GM23338 (cell line): ENCODE results near the gene IQGAP2. TPM values are rescaled to one million over a fixed set of nuclear protein-coding genes. Genes with fewer than 3 reads are reported as not detected.

ENCODE experiments used
- ATAC-seq: fragments of 200-7000 bp; cut with Tn5 transposase; 3 replicates; pipeline ENCODE4 v1.9.1; 2020
- DNase-seq: peaks from one replicate; pipeline ENCODE4 v3.0.0-alpha.2; 2015; ENCODE audit warnings: low spot score
- H2AFZ ChIP-seq: fragments of 200-600 bp; sonication (generic); 2 replicates; pipeline ENCODE4 v1.8.0; 2016; ENCODE audit warnings: antibody characterized with exemption, mild to moderate bottlenecking, moderate library complexity
- H3F3A ChIP-seq: fragments of 200-600 bp; sonication (generic); replicated peaks from 2 replicates; pipeline ENCODE4 v1.8.0; 2017; ENCODE audit warnings: antibody characterized with exemption, mixed run types, low read depth
- H3K27ac ChIP-seq: fragments of 200-600 bp; sonication (generic); 2 replicates; pipeline ENCODE4 v1.6.1; 2016; ENCODE audit warnings: low read depth
- H3K27me3 ChIP-seq: fragments of 200-600 bp; sonication (generic); 2 replicates; pipeline ENCODE4 v1.8.0; 2016; ENCODE audit warnings: mild to moderate bottlenecking, mixed run types, moderate library complexity; ENCODE audit not compliant: insufficient read depth
- H3K36me3 ChIP-seq: fragments of 200-600 bp; sonication (generic); 2 replicates; pipeline ENCODE4 v1.8.0; 2016; ENCODE audit warnings: mild to moderate bottlenecking; ENCODE audit not compliant: insufficient read depth
- H3K4me1 ChIP-seq: fragments of 200-600 bp; sonication (generic); 2 replicates; pipeline ENCODE4 v1.8.0; 2016; ENCODE audit warnings: mild to moderate bottlenecking, moderate library complexity; ENCODE audit not compliant: insufficient read depth
- H3K4me2 ChIP-seq: fragments of 200-600 bp; sonication (generic); 2 replicates; pipeline ENCODE4 v1.7.1; 2017; ENCODE audit warnings: mixed run types
- H3K4me3 ChIP-seq: fragments of 200-600 bp; sonication (generic); 2 replicates; pipeline ENCODE4 v1.6.1; 2016; ENCODE audit warnings: mixed run types
- H3K79me2 ChIP-seq: fragments of 200-600 bp; sonication (generic); replicated peaks from 2 replicates; pipeline ENCODE4 v1.8.0; 2017; ENCODE audit warnings: mild to moderate bottlenecking; ENCODE audit not compliant: insufficient read depth
- H3K9me2 ChIP-seq: fragments of 200-600 bp; sonication (generic); 2 replicates; pipeline ENCODE4 v1.8.0; 2017; ENCODE audit not compliant: insufficient read depth
- H4K20me1 ChIP-seq: fragments of 200-600 bp; sonication (generic); replicated peaks from 2 replicates; pipeline ENCODE4 v1.8.0; 2017; ENCODE audit warnings: mild to moderate bottlenecking; ENCODE audit not compliant: insufficient read depth
- H3K27ac Mint-ChIP-seq: 2 replicates; pipeline ENCODE4 v1.8.0; 2020; ENCODE audit warnings: inconsistent platforms, mild to moderate bottlenecking, moderate library complexity, mixed read lengths
- H3K27me3 Mint-ChIP-seq: 3 replicates; pipeline ENCODE4 v1.8.0; 2022; ENCODE audit warnings: low read depth, mild to moderate bottlenecking, moderate library complexity, mixed read lengths, inconsistent platforms; ENCODE audit not compliant: insufficient read depth, poor library complexity
- H3K36me3 Mint-ChIP-seq: 3 replicates; pipeline ENCODE4 v1.8.0; 2021; ENCODE audit warnings: low read depth, mild to moderate bottlenecking, inconsistent platforms, moderate library complexity, mixed read lengths
- H3K4me1 Mint-ChIP-seq: 3 replicates; pipeline ENCODE4 v1.8.0; 2020; ENCODE audit warnings: mild to moderate bottlenecking, inconsistent platforms, mixed read lengths
- H3K4me3 Mint-ChIP-seq: 3 replicates; pipeline ENCODE4 v1.8.0; 2021; ENCODE audit warnings: moderate library complexity, mild to moderate bottlenecking, inconsistent platforms, mixed read lengths
- H3K9me3 Mint-ChIP-seq: 3 replicates; pipeline ENCODE4 v1.8.0; 2020; ENCODE audit warnings: moderate library complexity, mild to moderate bottlenecking, inconsistent platforms, mixed read lengths
- CREB1 ChIP-seq: fragments of 250-450 bp; sonication (Bioruptor Pico); IDR thresholded peaks from 2 replicates; pipeline ENCODE4 v1.5.0; 2020; ENCODE audit warnings: low read depth, mild to moderate bottlenecking, moderate library complexity
- EZH2 ChIP-seq: fragments of 200-600 bp; sonication (generic); IDR thresholded peaks from one replicate; pipeline ENCODE4 v1.8.0; 2017; ENCODE audit warnings: antibody characterized with exemption, mild to moderate bottlenecking, low read depth; ENCODE audit not compliant: unreplicated experiment
- EZH2phosphoT487 ChIP-seq: fragments of 200-600 bp; sonication (generic); IDR thresholded peaks from one replicate; pipeline ENCODE4 v1.8.1; 2018; ENCODE audit warnings: antibody characterized with exemption; ENCODE audit not compliant: unreplicated experiment
- JUNB ChIP-seq: IDR thresholded peaks from one replicate; pipeline ENCODE4 v1.6.1; 2016; ENCODE audit warnings: antibody characterized with exemption; ENCODE audit not compliant: unreplicated experiment
- NANOG ChIP-seq: IDR thresholded peaks from 2 replicates; pipeline ENCODE4 v1.6.1; 2016; ENCODE audit warnings: antibody characterized with exemption, borderline replicate concordance
- POLR2AphosphoS5 ChIP-seq: IDR thresholded peaks from 2 replicates; pipeline ENCODE4 v1.6.1; 2016; ENCODE audit warnings: antibody characterized with exemption, low read depth
- STAT1 ChIP-seq: IDR thresholded peaks from one replicate; pipeline ENCODE4 v1.6.1; 2016; ENCODE audit warnings: antibody characterized with exemption; ENCODE audit not compliant: unreplicated experiment
- ZNF114 ChIP-seq: fragments of 250-450 bp; sonication (Bioruptor Pico); IDR thresholded peaks from 2 replicates; pipeline ENCODE4 v1.5.0; 2020; ENCODE audit warnings: mild to moderate bottlenecking, moderate library complexity
- ZNF331 ChIP-seq: fragments of 250-450 bp; sonication (Bioruptor Pico); IDR thresholded peaks from 2 replicates; pipeline ENCODE4 v1.5.0; 2020; ENCODE audit warnings: low read depth, mild to moderate bottlenecking, moderate library complexity
- polyA plus RNA-seq: library from polyadenylated mRNA; unstranded; fragments of >200 nt; fragmentation: Nextera tagmentation; extraction: Ambion mirVana; gene quantifications from 2 replicates; pipeline ENCODE4 v1.2.1, GENCODE V29; 2016
- total RNA-seq: library from RNA; depleted of rRNA; stranded (reverse); fragments of >200 nt; shearing (Covaris generic); gene quantifications from 2 replicates; pipeline ENCODE4 v1.2.3, GENCODE V29; 2014
- TF ChIP-seq, protein P1 (sequence below): IDR thresholded peaks from 2 replicates; pipeline ENCODE4 v1.6.1; 2016; ENCODE audit warnings: antibody characterized with exemption
- TF ChIP-seq, protein P2 (sequence below), 2 experiments: fragments of 200-600 bp in 1 of 2; sonication (generic) in 1 of 2; conservative IDR thresholded peaks; 2 replicates each; pipeline versions ENCODE4 v1.5.1 to v1.6.1; 2016 to 2017; ENCODE audit warnings: antibody characterized with exemption in 2 of 2, low read depth in 2 of 2, mild to moderate bottlenecking in 2 of 2, moderate library complexity in 1 of 2
- TF ChIP-seq, protein P3 (sequence below): IDR thresholded peaks from one replicate; pipeline ENCODE4 v1.6.1; 2018; ENCODE audit warnings: antibody characterized with exemption; ENCODE audit not compliant: unreplicated experiment
- TF ChIP-seq, protein P4 (sequence below): fragments of 250-450 bp; sonication (Bioruptor Pico); IDR thresholded peaks from 2 replicates; pipeline ENCODE4 v1.5.0; 2020; ENCODE audit warnings: mild to moderate bottlenecking, moderate library complexity

Gene IQGAP2
- total and polyA plus RNA-seq, 2 experiments from 2014 or later, result 60.0 to 86.5 TPM

DNA sequence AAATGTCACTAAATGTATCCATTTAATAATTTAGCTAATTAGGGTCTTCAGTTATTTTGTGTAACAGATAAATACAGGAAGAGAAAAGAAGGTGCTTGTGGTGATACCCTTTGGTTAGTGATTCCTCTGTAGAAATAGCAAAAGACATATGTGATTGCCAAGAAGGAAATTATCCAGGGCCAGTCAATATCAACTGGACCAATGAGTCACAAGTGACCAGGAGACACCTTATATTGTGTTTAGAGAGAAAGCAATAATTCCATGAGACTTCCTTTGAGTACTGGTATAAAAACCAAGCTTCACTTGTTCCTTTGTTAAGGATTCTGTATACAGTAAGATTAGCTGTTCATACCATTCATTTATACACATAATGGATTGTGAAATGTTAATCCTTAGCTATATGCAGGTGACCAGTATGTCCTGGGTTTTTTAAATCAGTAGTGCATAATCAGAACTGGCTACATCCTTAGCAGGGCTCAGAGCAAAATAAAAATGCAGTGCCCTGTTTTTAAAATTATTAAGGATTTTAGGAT lies 301.1 kb downstream of the IQGAP2 start:
- no peaks in the 10 kb centered on the region for H3K79me2 ChIP-seq
- no peak overlapping the region for H3K4me3 Mint-ChIP-seq
- H3K27me3 ChIP-seq, result no peaks in the 10 kb centered on the region
- no peak overlapping the region for H3K4me3 ChIP-seq
- H3K36me3 Mint-ChIP-seq, result peaks cover 13% of the 10 kb centered on the region; the same call in 2 of the 3 replicates
- TF ChIP-seq POLR2AphosphoS5, result no peak
- TF ChIP-seq NANOG, result no peak
- TF ChIP-seq, protein P1, sequence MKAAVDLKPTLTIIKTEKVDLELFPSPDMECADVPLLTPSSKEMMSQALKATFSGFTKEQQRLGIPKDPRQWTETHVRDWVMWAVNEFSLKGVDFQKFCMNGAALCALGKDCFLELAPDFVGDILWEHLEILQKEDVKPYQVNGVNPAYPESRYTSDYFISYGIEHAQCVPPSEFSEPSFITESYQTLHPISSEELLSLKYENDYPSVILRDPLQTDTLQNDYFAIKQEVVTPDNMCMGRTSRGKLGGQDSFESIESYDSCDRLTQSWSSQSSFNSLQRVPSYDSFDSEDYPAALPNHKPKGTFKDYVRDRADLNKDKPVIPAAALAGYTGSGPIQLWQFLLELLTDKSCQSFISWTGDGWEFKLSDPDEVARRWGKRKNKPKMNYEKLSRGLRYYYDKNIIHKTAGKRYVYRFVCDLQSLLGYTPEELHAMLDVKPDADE, result no peak
- TF ChIP-seq CREB1, result no peak
- TF ChIP-seq, protein P2, sequence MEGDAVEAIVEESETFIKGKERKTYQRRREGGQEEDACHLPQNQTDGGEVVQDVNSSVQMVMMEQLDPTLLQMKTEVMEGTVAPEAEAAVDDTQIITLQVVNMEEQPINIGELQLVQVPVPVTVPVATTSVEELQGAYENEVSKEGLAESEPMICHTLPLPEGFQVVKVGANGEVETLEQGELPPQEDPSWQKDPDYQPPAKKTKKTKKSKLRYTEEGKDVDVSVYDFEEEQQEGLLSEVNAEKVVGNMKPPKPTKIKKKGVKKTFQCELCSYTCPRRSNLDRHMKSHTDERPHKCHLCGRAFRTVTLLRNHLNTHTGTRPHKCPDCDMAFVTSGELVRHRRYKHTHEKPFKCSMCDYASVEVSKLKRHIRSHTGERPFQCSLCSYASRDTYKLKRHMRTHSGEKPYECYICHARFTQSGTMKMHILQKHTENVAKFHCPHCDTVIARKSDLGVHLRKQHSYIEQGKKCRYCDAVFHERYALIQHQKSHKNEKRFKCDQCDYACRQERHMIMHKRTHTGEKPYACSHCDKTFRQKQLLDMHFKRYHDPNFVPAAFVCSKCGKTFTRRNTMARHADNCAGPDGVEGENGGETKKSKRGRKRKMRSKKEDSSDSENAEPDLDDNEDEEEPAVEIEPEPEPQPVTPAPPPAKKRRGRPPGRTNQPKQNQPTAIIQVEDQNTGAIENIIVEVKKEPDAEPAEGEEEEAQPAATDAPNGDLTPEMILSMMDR (conservative IDR thresholded peaks at IDR 0.05; ENCODE audit: low read depth in 2 of 2), result no peak
- no peak for TF ChIP-seq JUNB
- TF ChIP-seq ZNF114 (CRISPR knock-in tag), result no peak
- TF ChIP-seq, protein P3, sequence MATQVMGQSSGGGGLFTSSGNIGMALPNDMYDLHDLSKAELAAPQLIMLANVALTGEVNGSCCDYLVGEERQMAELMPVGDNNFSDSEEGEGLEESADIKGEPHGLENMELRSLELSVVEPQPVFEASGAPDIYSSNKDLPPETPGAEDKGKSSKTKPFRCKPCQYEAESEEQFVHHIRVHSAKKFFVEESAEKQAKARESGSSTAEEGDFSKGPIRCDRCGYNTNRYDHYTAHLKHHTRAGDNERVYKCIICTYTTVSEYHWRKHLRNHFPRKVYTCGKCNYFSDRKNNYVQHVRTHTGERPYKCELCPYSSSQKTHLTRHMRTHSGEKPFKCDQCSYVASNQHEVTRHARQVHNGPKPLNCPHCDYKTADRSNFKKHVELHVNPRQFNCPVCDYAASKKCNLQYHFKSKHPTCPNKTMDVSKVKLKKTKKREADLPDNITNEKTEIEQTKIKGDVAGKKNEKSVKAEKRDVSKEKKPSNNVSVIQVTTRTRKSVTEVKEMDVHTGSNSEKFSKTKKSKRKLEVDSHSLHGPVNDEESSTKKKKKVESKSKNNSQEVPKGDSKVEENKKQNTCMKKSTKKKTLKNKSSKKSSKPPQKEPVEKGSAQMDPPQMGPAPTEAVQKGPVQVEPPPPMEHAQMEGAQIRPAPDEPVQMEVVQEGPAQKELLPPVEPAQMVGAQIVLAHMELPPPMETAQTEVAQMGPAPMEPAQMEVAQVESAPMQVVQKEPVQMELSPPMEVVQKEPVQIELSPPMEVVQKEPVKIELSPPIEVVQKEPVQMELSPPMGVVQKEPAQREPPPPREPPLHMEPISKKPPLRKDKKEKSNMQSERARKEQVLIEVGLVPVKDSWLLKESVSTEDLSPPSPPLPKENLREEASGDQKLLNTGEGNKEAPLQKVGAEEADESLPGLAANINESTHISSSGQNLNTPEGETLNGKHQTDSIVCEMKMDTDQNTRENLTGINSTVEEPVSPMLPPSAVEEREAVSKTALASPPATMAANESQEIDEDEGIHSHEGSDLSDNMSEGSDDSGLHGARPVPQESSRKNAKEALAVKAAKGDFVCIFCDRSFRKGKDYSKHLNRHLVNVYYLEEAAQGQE, result no peak
- no peak for TF ChIP-seq EZH2
- no peak for TF ChIP-seq ZNF331
- TF ChIP-seq STAT1, result no peak
- TF ChIP-seq, protein P4, sequence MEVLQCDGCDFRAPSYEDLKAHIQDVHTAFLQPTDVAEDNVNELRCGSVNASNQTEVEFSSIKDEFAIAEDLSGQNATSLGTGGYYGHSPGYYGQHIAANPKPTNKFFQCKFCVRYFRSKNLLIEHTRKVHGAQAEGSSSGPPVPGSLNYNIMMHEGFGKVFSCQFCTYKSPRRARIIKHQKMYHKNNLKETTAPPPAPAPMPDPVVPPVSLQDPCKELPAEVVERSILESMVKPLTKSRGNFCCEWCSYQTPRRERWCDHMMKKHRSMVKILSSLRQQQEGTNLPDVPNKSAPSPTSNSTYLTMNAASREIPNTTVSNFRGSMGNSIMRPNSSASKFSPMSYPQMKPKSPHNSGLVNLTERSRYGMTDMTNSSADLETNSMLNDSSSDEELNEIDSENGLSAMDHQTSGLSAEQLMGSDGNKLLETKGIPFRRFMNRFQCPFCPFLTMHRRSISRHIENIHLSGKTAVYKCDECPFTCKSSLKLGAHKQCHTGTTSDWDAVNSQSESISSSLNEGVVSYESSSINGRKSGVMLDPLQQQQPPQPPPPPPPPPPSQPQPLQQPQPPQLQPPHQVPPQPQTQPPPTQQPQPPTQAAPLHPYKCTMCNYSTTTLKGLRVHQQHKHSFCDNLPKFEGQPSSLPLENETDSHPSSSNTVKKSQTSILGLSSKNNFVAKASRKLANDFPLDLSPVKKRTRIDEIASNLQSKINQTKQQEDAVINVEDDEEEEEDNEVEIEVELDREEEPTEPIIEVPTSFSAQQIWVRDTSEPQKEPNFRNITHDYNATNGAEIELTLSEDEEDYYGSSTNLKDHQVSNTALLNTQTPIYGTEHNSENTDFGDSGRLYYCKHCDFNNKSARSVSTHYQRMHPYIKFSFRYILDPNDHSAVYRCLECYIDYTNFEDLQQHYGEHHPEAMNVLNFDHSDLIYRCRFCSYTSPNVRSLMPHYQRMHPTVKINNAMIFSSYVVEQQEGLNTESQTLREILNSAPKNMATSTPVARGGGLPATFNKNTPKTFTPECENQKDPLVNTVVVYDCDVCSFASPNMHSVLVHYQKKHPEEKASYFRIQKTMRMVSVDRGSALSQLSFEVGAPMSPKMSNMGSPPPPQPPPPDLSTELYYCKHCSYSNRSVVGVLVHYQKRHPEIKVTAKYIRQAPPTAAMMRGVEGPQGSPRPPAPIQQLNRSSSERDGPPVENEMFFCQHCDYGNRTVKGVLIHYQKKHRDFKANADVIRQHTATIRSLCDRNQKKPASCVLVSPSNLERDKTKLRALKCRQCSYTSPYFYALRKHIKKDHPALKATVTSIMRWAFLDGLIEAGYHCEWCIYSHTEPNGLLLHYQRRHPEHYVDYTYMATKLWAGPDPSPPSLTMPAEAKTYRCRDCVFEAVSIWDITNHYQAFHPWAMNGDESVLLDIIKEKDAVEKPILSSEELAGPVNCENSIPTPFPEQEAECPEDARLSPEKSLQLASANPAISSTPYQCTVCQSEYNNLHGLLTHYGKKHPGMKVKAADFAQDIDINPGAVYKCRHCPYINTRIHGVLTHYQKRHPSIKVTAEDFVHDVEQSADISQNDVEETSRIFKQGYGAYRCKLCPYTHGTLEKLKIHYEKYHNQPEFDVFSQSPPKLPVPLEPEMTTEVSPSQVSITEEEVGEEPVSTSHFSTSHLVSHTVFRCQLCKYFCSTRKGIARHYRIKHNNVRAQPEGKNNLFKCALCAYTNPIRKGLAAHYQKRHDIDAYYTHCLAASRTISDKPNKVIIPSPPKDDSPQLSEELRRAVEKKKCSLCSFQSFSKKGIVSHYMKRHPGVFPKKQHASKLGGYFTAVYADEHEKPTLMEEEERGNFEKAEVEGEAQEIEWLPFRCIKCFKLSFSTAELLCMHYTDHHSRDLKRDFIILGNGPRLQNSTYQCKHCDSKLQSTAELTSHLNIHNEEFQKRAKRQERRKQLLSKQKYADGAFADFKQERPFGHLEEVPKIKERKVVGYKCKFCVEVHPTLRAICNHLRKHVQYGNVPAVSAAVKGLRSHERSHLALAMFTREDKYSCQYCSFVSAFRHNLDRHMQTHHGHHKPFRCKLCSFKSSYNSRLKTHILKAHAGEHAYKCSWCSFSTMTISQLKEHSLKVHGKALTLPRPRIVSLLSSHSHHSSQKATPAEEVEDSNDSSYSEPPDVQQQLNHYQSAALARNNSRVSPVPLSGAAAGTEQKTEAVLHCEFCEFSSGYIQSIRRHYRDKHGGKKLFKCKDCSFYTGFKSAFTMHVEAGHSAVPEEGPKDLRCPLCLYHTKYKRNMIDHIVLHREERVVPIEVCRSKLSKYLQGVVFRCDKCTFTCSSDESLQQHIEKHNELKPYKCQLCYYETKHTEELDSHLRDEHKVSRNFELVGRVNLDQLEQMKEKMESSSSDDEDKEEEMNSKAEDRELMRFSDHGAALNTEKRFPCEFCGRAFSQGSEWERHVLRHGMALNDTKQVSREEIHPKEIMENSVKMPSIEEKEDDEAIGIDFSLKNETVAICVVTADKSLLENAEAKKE (CRISPR knock-in tag), result no peak
- TF ChIP-seq EZH2phosphoT487, result no peak
- H3K27ac ChIP-seq, result no peak overlapping the region
- ATAC-seq (no peak), DNase-seq (no peak)
- H3K9me2 ChIP-seq, result no peaks in the 10 kb centered on the region
- H3K4me2 ChIP-seq, result no peak overlapping the region
- no peaks in the 10 kb centered on the region for H3K9me3 Mint-ChIP-seq
- peaks cover 6% of the 10 kb centered on the region; the same call in 1 of the 3 replicates for H3K4me1 Mint-ChIP-seq
- H3K36me3 ChIP-seq, result 0 out of 2 replicates have a peak, but pooled peaks cover 6% of the 10 kb centered on the region
- H2AFZ ChIP-seq, result no peak overlapping the region
- no peaks in the 10 kb centered on the region for H3F3A ChIP-seq
- no peaks in the 10 kb centered on the region; the same call in 1 of the 2 replicates for H4K20me1 ChIP-seq
- peaks cover 2% of the 10 kb centered on the region for H3K27me3 Mint-ChIP-seq
- no peaks in the 10 kb centered on the region for H3K4me1 ChIP-seq
- H3K27ac Mint-ChIP-seq, result no peak overlapping the region
